Measurements from ENCODE around the gene UBE2F.
"Not testable (repeated sequence)": the region's sequence is repeated elsewhere in the genome, so short reads cannot be mapped to it uniquely, and the experiment has no call there.

Gene UBE2F

DNA sequence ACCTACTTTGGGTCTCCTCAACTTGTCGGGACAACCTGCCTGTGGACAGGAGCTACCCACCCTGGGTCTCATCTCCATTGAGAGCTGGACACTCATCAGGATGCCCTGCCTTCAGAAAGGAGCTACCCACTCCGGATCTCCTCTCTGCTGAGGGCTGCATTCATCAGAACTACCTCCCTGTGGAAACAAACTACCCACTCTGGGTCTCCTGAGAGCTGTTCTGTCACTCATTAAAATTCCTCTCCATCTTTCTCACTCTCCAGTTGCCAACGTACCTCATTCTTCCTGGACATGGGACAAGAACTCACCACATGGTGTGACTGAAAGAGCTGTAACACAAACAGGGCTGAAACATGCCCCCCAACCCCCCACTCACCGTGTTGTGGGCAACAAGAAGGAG is 22.5 kb upstream of the UBE2F start:
- no peak for DNase-seq (ENCODE audit: low read depth)

DNA sequence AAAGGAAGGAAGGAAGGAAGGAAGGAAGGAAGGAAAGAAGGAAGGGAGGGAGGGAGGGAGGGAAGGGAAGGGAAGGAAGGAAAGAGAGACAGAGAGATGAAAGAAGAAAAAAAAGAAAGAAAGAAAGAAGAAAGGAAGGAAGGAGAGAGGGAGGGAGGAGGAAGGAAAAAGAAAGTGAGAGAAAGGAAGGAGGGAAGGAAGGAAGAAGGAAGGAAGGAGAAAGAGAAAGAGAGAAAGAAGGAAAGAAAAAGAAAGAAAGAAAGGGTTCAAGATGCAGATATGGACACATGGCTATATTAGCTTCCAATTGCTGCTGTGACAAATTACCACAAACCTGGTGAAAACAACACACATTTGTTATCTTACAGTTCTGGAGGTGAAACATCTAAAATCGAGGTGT is 20.4 kb upstream of the UBE2F start:
- no peak for DNase-seq (ENCODE audit: low read depth)

DNA sequence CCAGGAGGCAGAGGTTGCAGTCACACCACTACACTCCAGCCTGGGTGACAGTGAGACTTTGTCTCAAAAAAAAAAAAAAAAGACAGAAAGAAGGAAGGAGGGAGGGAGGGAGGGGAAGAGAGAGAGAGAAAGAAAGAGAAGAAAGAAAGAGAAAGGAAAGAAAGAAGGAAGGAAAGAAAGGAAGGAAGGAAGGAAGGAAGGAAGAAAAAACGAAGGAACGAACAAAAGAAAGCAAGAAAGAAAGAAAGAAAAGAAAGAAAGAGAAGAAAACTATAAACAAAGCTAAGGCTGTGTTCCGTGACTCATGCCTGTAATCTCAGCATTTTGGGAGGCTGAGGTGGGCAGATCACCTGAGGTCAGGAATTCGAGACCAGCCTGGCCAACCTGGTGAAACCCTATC is 15.5 kb upstream of the UBE2F start:
- DNase-seq (ENCODE audit: low read depth), result not testable (repeated sequence)

DNA sequence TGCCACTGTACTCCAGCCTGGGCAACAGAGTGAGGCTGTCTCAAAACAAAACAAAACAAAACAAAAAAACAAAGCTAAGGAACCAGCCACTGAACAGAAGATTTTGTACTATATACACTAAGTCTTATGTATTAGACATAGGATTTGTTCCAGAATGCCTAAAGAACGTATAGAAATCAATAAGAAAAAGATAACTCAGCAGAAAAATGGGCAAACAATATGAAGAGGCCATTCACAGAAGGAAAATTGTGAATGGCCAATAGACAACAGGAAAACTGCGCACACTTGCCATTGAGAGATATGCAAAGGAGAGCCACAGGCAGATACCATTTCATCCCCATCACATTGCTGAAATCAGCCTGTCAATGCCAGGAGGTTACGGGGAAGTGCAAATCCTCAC is 14.9 kb upstream of the UBE2F start:
- no peak for DNase-seq (ENCODE audit: low read depth)

DNA sequence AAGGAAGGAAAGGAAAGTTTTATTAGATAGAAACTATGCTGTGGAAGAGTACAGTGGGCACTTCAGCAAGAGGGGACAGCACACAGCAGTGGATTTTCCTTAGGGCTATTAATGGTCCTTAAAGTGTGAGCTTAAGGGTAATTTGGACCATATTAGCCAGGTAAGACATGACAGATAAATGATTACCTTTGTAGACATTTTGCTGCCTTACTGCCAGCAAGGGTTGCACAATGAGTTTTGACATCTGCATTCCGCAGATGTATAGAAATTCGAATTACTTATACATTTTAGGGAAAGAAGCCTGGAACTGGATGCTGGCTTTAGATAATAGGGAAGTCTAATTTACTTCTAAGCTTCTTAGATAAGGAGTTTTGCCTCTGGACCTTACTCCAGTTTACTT is 14.0 kb upstream of the UBE2F start:
- no peak for DNase-seq (ENCODE audit: low read depth)

DNA sequence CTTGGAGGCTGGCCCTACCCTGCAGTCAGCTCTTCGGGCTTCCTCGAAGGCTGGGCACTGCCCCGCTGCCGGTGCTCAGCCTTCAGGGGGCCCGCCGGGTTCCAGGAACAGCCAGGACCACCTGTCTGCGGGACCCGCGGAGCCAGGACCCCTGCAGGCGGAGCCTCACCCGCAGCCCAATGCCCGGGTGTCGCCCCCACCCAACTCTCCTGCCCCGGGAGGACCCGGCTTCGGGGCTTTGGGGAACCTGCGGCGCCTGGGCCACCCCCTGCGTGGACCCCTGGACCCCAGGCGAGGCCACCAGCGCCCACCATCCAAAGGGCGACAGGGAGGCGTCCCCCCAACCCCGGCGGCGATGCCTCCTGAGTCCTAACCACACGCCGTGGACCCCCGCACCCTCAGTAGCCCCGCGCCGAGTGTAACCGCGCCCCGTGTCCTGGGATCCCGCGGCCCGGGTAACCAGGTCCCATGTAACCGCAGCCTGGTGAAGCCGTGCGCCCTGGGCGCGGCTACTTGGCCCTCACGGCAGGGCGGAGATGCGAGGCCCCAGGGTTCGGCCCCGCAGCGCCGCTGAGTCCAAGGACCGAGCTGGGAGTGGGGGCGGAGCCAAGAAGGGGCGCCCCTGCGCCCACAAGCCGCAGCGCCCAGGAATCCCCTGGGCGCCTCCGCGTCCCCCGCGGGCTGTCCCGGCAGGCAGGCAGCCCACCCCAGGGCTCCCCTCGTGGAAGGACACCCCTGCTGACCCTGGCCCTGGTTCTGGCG is 11.0 kb upstream of the UBE2F start:
- DNase-seq (ENCODE audit: low read depth), result no peak

DNA sequence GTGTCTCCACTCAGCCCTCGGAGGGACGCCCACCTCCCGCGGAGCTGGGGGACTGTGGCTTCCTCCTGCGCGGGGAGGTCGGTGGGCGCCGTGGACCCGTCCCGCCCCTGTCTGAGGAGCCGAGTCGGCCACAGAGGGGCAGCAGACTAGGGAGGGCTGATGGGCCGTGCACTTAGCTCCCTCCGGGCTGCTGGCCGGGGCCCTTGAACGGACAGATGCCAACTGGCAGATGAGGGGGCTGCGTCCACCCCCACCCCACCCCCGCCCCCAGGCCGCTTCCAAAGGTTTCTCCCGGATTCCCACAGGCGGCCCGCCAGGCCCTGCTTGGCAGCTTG is 10.4 kb upstream of the UBE2F start:
- no peak for DNase-seq (ENCODE audit: low read depth)

DNA sequence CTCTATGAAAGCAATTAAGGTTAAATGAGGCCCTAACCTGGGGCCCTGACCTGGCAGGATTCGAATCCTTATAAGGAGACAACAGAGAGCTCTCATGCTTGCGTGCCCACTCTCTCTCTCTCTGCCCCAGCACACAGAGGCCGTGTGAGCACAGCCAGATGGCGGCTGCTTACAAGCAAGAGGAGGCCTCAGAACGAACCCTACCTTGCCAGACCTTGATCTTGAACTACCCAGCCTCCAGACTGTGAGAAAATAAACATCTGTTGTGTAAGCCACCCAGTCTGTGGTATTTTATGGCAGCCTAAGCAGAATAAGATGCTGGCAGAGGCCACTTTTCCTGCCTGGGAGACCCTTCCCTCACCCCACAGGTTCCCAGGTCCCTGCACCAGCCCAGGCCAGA is 5.2 kb upstream of the UBE2F start:
- DNase-seq (ENCODE audit: low read depth), result no peak

DNA sequence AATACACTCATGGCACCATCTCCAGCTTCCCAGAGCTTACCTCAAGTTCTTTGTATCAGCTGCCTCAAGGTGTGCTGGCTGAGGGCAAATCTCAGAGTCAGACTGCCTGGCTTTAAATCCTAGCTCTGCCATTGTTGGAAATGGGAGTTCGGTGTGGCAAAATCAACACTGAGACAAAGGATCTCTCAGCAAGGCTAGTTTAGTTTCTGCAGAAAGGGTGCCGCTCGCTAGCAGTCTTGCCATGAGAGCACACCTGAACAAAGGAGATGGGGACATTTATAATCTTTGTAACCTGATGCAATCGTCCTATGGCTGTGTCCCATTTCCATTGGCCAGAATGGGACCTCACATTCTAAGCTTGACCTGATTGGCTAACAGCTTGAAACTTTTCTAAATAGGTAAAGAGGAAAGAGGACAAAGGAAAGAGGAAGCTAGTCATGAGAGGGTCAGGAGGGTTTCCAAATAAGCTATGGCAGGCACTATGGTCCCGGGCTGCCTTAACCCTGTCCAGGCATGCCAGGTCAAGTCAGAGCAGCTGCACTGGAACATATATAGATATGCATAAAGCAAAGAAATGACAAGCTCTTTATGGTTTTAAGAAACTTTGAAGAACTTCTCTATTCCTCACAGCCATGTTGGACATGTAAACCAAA is 4.3 kb upstream of the UBE2F start:
- DNase-seq (ENCODE audit: low read depth), result no peak

DNA sequence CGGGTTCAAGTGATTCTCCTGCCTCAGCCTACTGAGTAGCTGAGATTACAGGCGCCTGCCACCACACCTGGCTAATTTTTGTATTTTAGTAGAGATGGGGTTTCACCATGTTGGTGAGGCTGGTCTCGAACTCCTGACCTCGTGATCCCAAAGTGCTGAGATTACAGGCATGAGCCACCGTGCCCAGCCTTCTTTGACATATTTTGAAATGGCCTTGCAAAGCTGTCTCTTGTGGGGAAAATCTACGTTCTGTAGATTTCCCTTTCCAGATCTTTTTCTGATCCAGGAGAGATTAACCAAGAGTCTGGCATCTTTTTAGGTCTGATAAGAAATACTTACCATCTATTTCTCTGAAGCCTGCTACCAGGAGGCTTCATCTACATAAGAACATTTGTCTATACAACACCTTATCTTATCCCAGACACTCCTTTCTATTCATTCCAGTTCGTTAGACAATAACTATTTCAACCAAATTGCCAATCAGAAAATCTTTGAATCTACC is 3.3 kb upstream of the UBE2F start:
- not testable (repeated sequence) for DNase-seq (ENCODE audit: low read depth)

DNA sequence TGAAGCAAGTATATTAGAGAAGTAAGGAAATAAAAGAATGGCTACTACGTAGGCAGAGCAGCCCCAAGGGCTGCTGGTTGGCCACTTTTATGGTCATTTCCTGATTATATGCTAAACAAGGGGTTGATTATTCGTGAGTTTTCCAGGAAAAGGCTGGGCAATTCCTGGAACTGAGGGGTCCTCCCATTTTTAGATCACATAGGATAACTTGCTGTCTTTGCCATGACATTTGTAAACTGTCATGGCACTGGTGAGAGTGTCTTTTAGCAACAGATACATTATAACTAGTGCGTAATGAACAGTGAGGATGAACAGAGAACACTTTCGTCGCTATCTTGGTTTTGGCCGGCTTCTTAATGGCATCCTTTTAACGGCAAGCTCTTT is 2.6 kb upstream of the UBE2F start:
- no peak for DNase-seq (ENCODE audit: low read depth)

DNA sequence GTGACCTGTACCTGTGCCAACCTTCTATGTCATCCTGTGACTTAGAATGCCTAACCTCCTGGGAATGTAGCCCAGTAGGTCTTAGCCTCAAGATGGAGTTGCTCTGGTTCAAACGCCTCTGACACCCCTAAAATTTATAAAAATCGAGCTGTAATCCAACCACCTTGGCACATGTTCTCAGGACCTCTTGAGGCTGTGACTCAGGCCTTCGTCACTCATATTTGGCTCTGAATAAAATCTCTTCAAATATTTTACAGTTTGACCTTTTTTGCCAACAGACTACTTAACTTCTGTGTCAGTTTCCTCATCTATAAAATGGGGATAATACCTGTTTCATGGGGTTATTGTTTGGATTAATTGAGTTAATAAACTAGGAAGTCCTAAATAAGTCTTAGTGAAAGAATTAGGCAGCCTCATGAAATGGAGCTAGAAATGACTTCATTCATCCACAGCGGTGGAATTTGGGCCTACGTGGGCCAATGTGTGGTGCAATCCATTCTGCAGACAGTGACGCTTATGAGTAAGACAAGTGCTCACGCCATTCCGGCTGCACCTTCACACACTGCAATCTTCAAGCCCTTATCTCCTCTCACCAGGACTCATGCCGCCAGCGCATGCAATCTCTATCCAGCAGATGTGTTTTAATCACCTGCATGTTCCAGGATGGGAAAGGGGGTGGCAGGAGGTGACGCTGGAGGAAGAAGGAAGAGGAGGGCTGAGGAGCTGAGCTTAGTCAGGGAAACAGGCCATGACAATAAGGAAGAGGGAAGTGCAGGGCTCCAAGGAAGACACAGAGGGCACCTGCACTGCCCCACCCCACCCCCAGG is 2.0 kb upstream of the UBE2F start:
- DNase-seq (ENCODE audit: low read depth), result no peak

DNA sequence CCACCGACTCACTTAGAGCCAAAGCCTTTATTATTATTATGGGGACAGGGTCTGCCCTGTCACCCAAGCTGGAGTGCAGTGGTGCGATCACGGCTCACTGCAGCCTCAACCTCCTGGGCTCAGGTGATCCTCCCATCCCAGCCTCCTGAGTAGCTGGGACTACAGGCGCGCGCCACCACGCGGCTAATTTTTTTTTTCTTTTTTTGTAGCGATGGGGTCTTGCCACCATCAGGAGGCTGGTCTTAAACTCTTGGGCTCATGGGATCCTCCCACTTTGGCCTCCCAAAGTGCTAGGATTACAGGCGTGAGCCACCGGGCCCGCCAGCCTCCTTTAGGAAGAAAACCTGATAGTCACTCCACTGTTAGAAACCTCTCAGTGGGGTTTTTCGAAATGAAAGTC is 970 bp upstream of the UBE2F start:
- DNase-seq (ENCODE audit: low read depth), result not testable (repeated sequence)

DNA sequence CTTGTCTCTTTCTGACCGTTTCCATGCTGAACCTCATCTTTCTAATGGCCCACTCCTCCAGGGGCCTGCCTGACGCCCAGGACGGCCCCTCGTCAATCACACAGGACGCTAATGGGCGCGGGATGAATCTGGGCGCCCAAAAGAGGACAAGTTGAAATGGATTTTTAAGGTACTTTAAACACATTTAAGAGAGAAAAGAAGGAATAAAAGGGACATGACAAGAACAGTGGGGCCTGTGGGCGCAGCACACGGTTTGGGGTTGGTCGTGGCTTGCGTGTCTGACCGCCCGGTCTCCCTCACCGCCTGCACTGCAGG is 607 bp upstream of the UBE2F start:
- DNase-seq (ENCODE audit: low read depth), result no peak

DNA sequence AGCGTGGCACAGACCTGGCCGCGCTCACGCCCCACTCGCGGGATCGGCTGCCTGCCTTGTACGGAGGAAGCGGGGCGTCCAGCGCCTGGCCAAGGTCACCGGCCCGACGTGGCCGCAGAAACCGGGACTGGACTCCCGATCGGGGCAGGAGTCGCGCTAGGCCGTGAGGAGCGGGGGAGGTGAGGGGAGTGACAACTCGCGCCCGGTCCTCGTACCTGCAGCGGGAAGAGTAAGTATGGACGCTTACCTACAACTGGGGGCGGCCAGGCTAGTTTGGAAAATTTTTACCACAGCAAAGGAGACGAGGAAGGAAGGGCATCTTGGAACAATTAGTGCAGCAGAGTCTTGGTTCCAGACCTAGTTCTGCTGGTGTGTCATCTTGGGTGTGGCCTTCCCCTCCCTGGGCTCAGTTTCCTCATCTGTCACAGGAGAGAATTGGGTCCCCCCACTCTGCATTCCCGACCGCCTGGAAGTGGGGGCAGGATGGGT is 693 bp downstream of the UBE2F start:
- no peak for DNase-seq (ENCODE audit: low read depth)

DNA sequence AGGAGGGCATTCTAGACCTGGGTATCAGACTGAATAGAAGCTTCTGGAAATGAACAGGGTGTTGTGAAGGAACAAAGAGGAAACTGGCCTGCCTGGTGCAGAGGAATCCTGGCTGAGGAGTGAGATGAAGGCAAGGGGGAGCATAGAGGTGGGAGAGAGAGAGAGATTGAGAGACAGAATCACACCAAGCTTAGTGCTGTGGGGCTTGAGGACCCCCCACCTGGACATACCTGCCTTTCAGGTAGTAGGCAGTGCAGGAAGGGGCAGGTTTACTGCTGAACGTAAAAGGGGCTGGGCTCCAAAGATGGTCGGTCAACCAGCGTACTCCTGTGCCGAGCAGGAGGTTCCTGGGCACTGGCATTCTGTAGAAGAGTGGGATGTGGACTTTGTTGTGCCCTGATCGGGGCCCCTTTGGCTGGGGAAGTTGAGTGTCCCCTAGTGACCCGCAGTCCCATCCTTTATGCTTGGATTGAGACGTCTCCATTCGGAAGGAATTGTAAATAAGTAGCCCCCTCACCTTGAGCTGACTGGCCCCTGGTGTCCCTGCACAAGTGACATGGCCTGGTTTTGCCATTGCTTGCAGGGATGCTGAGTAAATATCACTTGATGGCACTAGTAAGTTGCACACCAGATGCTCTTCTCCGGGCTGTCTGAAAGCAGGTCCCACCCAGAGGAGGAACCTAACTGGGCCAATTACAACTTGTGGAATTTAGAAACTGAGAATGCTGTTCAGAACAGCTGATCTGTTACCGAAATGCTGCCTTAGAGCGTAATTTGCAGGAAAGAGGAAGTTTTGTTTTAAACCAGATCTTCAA is 1.4 kb downstream of the UBE2F start:
- DNase-seq (ENCODE audit: low read depth), result peak; percentile 22

DNA sequence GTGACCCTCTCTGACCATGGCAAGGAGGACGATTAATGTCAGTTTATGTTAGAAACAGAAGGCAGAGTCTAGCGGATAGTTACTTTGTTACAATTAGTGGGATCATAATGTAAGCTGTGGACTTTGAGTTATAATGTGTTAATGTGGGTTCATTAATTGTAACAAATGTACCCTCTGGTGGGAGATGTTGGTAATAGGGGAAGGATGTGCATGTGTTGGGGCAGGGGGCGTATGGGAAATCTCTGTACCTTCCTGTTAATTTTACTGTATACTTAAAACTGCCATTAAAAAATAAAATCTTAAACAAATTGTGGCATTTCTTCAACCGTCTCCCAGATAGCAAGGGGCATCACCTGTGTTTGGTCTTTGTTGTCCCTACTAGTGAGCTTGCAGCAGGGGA is 4.8 kb downstream of the UBE2F start:
- no peak for DNase-seq (ENCODE audit: low read depth)

DNA sequence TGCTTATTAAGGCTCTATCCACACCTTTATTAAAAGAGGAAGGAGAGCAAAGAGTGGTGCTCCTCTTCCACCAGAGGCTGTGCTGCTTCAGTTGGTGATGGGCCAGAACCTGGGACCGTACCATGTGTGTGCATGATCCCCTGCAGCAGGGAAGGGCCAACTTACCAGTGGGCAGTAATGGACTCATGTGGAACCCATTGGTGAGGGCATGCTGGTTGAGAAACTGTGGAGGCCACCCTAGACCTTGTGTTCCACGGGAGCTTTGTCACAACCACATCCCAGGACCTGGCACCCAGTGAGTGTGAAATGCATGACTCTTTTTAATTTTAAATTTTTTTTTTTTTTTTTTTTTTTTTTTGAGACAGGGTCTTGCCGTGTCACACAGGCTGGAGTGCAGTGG is 5.4 kb downstream of the UBE2F start:
- DNase-seq (ENCODE audit: low read depth), result no peak

DNA sequence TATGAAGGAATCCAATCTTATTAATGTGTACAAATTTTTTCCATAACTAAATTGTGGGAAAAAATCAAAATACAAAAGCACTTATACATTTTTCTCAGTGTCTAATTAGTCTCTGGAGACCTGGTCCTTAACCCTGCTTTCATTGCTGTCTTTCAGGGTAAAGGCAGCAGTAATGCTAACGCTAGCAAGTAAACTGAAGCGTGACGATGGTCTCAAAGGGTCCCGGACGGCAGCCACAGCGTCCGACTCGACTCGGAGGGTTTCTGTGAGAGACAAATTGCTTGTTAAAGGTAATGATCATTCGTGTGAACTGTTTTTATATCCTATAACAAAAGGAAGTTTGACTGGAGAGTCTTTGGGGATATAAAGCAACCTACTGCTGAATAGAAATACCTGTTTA is 6.1 kb downstream of the UBE2F start:
- DNase-seq (ENCODE audit: low read depth), result no peak

DNA sequence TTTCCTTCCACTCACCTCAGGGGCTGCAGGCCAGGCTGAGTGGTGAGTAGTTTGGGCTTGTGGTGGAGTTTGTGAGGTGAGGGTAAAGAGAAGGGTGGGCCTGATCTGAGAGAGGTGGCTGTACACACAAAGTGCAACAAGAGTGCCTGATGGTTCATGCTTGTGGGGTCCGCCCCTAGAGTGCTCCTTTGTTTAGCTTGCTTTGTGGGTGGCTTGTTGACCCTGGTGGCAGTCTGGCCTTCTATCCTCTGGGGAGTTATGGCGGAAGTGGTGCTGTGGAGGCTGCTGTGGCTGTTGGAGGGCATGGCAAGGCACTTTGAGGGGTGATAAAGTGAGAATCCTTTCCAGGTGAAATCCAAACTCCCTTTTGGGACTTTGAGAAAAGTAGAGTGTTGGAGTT is 10.6 kb downstream of the UBE2F start:
- no peak for DNase-seq (ENCODE audit: low read depth)

DNA sequence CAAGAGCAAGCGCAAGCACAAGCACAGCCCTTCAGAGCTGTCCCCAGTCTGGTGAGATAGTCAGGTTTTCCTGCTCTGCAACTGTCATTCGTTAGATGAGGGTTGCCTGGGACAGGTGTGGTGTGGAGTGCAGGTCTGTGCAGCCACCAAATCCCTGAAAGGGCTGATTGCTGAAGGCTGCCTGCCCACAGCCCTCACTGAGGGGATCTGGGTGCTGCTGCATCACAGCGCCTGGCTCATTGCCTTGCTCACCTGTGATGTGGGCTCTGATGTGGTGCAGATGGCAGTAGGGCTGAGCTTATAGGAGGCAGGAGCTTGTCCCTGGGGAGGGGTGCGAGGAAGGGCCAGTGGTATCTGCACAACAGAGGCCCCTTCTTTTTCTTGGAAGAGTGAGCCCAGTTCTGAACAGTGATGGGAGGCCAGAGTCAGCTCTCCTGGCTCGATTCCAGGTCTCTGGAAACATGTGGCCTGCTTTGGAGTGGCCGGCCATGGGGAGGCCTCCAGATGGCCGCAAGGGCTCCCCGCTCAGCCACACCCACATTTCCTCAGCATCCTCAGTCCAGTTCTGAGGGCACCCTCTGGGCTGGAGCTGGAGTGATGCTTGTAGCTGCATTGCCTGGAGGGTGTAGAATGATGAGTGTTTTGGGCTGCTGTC is 11.4 kb downstream of the UBE2F start:
- DNase-seq (ENCODE audit: low read depth), result no peak

DNA sequence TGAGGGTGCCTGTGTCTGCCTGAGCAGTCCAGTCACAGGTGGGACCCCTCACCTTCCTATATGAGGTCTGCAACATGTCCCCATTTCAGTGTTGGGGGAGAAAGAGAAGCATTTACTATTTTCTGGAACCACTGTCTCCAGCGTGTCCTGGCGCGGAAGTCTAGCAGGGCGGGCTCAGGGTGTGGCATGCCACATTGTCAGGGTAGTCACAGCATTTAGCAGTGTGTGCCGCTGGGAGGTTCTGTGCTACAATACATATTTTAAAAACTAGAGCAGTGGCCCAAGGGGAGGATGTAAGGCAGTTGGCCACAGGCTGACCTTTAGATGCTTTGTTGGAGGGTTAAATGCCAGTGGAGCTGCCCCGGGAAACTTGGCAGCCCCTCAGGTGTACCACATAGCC is 12.5 kb downstream of the UBE2F start:
- no peak for DNase-seq (ENCODE audit: low read depth)
